ENCODE data around the gene CBX1. TPM values are rescaled to one million over a fixed set of nuclear protein-coding genes. Genes with fewer than 3 reads are reported as not detected.

The CBX1 gene
- total and polyA plus RNA-seq, 10 of the 15 experiments (the other 5 are each of a cell fraction or from before 2014, with no cell fraction given): 11.8 to 99.2 (median 43.5) TPM

GRCh38 chr17:48036693-48037035 is 64.6 kb downstream of the CBX1 start:
- SMC1A ChIA-PET (ENCODE audit: uncharacterized antibody, unreplicated experiment): interaction anchor here (1.0 to 3.3 kb wide), 8 partner anchors 7 to 272 kb away, joined by 3 to 20 read pairs (median 6); partner anchors contain the start of gene NFE2L1
- peak overlapping the region; percentile 100 for H3K4me2 ChIP-seq (ENCODE audit: control insufficient read depth, insufficient read depth)
- H3K79me2 ChIP-seq (ENCODE audit: control insufficient read depth, insufficient read depth, low read length): no peaks in the 10 kb centered on the region
- no peak overlapping the region for H3K4me3 ChIP-seq
- no peak overlapping the region for H3K9ac ChIP-seq (ENCODE audit: control insufficient read depth, insufficient read depth, low read length)
- ATAC-seq (no peak), FAIRE-seq (no peak), DNase-seq (ENCODE audit: low read depth, low spot score) (no peak)
- H3K27me3 ChIP-seq (replicated peaks in 1 of 2; ENCODE audit: control insufficient read depth in 2 of 2, insufficient read depth in 2 of 2, low read length in 1 of 2): peaks cover 3 to 4% of the 10 kb centered on the region in 2 experiments; a peak in 3 of 4 replicates
- 73% methylated on average over 6 of the region's 6 CpGs for WGBS (ENCODE audit: insufficient coverage, insufficient replicate concordance, low lambda C conversion rate, missing lambda C conversion rate)
- intact Hi-C loops (cut with micrococcal nuclease; ENCODE audit: unreplicated experiment): no loop called here
- POLR2A ChIA-PET: interaction anchor here (0.7 to 1.8 kb wide), 4 partner anchors 8 to 16 kb away, joined by 3 to 7 read pairs (median 4); no protein-coding TSS in a partner anchor
- H4K20me1 ChIP-seq (ENCODE audit: control insufficient read depth, insufficient read depth): no peaks in the 10 kb centered on the region
- CTCF ChIA-PET: interaction anchor here (0.8 to 5.6 kb wide), 21 partner anchors 7 to 299 kb away, joined by 3 to 77 read pairs (median 5); partner anchors contain the start of genes CDK5RAP3 and NFE2L1
- RAD21 ChIA-PET (ENCODE audit: unreplicated experiment): interaction anchor here (1.1 to 5.0 kb wide), 4 partner anchors 11 to 582 kb away, joined by 3 to 35 read pairs (median 8); partner anchors contain the start of gene NFE2L1
- in situ Hi-C loops (cut with MboI): no loop called here
- H3K36me3 ChIP-seq (ENCODE audit: control insufficient read depth in 2 of 2, insufficient read depth in 2 of 2, low read length in 1 of 2): no peaks in the 10 kb centered on the region
- H3K27ac ChIP-seq (ENCODE audit: control insufficient read depth, insufficient read depth): no peak overlapping the region
- H3K9me3 ChIP-seq (replicated peaks; ENCODE audit: control insufficient read depth, insufficient read depth, low read length): no peaks in the 10 kb centered on the region
- no TSS peak for BruUV-seq (replicated peaks)
- H2AFZ ChIP-seq (ENCODE audit: control insufficient read depth, low read depth, low read length): no peak overlapping the region
- H3K4me1 ChIP-seq (ENCODE audit: control insufficient read depth, insufficient read depth, low read length): peaks cover 9% of the 10 kb centered on the region
- TF ChIP-seq ZBTB33 (IDR thresholded peaks at IDR 0.05) (no peak), BACH1 (IDR thresholded peaks at IDR 0.05; ENCODE audit: borderline replicate concordance) (no peak), RB1 (IDR thresholded peaks at IDR 0.05; ENCODE audit: borderline replicate concordance) (no peak), SIN3A (IDR thresholded peaks at IDR 0.05; ENCODE audit: low read depth, low read length) (no peak), ZBTB11 (CRISPR knock-in tag; IDR thresholded peaks at IDR 0.05) (no peak), KLF5 (IDR thresholded peaks at IDR 0.05; ENCODE audit: partially characterized antibody) (no peak), ELK1 (IDR thresholded peaks at IDR 0.05; ENCODE audit: low read depth, low read length) (no peak), RAD51 (IDR thresholded peaks at IDR 0.05) (no peak), NR2C1 (IDR thresholded peaks at IDR 0.05) (no peak), ZBED1 (IDR thresholded peaks at IDR 0.05; ENCODE audit: borderline replicate concordance) (no peak), IRF3 (IDR thresholded peaks at IDR 0.05) (no peak), POLR2AphosphoS2 (IDR thresholded peaks at IDR 0.05; ENCODE audit: low read depth, low read length) (no peak), MTA2 (IDR thresholded peaks at IDR 0.05; ENCODE audit: low read depth) (no peak), CTCF (IDR thresholded peaks at IDR 0.05 in 2 of 3, conservative IDR thresholded peaks at IDR 0.05 in 1 of 3; ENCODE audit: control insufficient read depth in 2 of 3, extremely low read depth in 1 of 3, insufficient read depth in 1 of 3, low read depth in 3 of 3, low read length in 3 of 3) (no peak), BMI1 (IDR thresholded peaks at IDR 0.05; ENCODE audit: borderline replicate concordance) (no peak), BCL11A (IDR thresholded peaks at IDR 0.05; ENCODE audit: low read depth, low read length) (no peak)
